GM18873 (cell line): ENCODE data around the gene PARD3.

Experiments used
- ATAC-seq: cut with Tn5 transposase; IDR thresholded peaks from one replicate; pipeline ENCODE4 v1.9.1; 2021; ENCODE audit warnings: mild to moderate bottlenecking, moderate library complexity, moderate number of reproducible peaks; ENCODE audit not compliant: unreplicated experiment, low FRiP score

Gene PARD3

DNA sequence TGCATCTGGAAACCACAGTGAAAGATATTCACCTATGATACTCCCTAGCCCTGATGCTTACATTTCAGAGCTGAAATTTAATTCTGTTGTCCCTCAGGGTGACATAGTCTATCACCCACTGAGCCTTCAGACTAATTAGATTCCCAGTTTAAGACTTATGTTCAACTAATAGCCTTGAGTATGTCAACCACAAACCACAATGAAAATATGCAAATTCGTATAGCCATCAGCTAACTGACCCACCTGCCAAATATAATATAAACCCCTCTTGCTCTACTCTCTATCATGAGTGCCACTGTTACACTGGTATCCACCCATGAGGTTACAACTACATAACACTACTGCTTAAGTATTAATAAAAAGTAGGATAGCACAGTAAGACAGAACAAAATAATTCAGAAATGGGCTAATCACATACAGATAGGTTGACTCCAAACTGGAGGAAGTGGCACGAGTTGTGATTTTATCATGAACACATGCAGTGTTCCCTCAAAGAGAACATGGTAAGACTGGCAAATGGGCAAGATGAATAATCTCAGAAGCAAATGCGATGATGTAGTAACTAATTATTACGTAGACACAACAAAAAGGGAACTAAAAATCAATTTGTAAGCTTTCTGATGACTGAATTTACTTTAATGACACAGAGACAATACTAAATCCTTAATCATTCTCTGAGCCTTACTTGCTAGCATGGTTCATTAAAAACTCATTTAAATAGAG is 290.6 kb downstream of the PARD3 start:
- peak; percentile 52 for ATAC-seq

DNA sequence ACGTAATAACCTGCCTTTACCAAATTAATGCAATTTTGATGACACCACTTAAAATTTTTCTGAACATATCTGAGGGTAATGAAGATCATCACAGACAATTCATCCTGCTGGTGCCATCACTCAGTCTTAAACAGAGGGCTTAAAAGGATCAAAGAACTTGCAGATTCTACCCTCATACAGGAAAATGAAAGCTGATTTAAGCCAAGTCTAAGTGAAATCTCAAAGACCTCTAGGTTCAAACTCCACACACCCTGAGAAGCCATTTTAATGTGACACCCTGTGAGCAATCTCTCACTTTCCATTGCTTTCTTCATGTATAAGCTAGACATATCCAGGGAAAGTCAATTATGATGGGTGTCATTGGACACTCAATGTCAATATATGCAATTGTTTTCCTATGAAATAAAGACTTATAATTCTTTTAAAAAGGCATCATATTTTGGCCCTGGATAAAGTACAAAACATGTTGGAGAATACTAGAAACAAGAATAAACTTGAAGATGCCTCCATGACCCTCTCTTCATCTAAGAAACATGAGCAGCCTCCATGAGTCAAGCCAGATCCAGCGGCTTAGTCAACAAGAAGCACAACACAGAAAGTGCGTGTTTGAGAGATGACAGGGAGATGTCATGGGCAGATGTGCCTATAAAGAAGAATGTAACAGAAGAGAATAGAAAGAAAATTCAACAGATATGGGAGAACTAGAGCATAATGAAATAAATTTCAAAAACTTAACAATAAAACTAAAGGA is 291.9 kb downstream of the PARD3 start:
- no peak for ATAC-seq

DNA sequence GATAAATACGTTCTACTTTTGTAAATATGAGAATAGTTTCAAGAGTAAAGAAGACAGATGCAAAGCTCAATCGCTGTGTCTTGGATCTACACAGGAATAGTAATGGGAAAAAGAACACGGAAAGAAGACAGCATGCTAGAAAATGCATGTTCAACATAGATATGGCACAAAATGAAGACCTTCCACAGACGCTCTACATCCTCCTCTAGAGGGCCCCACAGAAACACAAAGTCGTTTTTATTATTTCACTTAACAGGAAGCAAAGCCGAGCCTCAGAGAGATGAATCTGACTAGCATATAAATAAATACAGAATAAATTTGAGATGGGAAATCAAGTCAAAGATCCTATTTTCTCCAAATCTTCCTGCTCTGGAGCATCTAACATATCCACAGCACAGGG is 292.6 kb downstream of the PARD3 start:
- no peak for ATAC-seq

DNA sequence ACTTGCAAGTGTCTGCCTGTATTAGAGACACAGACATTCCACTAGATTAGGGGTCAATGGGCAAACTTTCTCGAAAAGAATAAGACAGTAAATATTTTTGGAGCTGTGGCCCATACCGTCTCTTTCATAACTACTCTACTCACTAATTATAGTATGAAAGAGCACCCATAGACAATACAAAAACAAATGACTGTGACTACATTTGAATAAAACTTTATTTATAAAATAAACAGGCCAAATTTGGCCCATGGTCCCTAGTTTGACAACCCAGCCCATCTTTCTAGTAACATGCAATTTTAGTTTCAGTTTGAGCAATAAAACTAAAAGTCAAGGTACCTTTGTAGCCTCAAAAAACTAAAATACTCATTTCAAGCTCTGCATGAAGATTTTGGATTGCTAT is 294.6 kb downstream of the PARD3 start:
- no peak for ATAC-seq

DNA sequence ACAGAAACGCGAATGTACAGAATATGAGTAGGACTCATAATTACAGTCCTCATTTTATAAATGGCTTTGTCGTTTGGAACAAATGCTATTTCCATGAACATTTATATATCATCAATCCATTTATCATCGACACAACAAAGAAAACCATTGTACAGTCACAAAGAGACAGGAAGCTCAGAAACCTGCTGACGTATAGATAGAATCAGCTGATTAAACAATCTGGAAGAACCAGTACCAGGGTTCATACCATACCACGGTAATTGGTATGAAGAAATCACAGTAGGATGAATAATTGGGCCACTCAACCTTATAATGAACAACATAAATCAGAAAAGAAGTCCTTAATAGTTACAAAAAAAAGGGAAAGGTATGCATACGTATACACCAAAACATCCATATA is 295.0 kb downstream of the PARD3 start:
- ATAC-seq: no peak

DNA sequence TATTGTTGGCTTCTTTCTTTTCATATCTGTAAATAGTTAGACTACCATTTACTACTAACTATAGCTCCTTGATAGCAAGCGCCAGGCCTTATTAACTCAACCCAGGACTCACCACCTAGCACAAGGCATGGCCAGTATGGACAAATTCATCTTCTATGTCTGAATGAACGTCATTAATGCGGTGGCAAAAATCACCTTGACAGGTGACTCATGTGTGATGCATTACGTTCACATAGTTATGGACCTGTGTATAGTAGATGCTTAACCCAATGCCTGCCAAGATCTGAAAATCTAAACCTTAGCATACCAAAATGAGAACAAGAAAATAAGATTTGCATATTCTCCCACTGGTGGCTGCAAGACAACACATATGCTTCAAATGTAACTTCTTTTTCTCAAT is 300.8 kb downstream of the PARD3 start:
- no peak for ATAC-seq

DNA sequence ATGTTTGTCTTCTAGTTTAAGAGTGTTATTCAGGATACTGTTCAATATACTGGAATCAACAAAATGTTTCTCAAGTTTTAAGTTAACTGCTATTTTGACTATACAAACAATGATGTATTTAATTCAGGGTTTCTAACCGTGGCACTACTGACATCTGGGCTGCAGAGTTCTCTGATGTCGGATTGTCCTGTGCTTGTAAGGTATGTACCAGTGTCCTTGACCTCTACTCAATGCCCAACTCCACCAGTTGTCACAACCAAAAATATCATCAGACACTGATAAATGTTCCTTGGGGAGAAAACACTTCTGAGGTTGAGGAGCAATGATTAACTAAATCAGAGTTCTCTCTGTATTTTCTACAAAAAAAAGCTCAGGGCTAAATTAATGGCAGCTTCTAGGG is 301.5 kb downstream of the PARD3 start:
- no peak for ATAC-seq

DNA sequence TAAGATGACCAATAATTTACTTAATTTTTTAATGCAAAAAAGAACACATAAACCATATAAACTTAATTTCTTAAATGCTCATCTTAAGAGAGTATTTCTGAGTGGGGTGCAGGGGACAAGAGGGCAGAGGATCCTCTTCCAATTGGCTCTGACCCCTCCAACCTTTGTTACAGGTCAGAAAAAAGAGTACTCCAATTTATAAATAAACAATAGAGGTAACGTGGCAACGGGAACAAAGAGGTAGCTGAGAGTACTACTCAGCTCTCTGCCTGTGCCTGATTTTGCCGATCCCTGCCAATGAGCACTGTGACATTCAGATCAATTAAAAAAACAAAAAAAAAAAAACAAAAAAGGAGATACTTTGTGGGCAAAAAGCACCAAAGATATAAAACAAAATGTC is 307.9 kb downstream of the PARD3 start:
- ATAC-seq: no peak

DNA sequence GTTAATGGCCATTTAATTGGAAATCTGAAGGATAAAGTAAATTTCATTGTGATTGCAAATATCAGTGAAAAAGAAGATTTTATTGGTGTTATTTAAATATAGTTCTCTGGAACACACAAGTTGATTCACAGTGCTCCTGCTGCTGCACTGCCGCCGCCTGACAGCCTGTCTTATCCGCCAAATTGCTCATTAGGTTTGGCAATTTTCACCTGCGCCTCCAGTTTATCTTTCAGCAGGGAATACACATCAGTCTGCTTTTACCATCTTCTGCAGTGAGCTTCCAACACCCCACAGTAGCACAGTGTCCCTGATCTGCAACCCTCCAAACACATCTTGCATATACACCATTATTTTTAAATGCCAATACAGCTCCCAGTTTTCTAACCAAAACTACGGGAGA is 308.3 kb downstream of the PARD3 start:
- ATAC-seq: no peak

DNA sequence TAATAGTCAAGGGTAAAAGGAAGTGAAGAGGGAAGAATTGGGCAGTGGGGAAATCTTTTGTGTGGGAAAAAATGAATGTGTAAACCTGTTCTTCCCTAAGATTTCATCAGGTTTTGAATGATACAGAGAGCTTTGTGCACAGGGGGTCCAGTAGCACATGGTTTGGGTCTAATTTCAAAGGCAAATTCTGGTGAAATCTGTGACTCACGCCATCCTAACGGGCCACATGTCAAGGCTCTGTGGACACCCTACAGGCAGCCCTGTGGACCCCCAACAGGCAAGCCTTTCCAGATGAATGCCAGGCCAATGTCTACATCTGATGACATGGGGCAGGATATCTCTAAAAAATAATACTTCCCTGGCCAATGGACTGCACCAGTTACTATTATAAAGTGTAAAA is 309.8 kb downstream of the PARD3 start:
- no peak for ATAC-seq

DNA sequence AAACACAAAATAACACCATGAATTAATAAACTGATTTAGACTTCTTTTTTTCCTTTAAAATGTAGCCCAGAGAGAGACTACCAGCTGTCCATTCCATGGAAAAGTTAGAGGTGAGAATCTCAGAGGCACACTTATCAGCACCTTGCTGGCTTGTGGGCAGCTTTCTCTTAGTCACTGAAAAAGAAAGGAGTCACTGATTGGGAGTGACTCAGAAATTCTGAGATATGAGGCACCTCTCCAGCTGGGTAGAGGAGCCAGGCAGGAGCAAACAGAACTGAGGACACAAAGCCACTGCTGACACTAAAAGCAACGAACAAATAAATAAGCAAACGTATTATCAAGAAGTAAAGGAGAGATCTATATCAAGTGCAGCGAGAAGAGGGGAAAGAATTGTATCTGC is 310.6 kb downstream of the PARD3 start:
- ATAC-seq: no peak

DNA sequence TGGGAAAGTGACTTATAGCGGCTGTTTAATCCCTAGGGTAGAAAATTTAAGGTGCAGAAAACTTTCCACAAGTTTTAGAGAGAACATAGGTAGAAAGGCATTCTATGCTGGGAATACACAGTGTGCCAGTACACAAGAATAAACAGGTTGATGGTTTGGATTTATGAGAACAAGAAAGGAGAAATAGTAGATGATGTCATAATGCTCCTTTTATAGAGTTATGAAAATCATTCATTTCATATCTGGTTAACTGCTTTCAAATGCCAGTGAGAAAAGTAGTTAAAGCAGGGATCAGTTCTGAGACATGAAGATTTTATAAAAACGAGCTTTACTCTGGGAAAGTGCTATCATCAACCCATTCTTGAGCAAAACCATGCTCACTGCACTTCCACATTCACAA is 311.4 kb downstream of the PARD3 start:
- no peak for ATAC-seq

DNA sequence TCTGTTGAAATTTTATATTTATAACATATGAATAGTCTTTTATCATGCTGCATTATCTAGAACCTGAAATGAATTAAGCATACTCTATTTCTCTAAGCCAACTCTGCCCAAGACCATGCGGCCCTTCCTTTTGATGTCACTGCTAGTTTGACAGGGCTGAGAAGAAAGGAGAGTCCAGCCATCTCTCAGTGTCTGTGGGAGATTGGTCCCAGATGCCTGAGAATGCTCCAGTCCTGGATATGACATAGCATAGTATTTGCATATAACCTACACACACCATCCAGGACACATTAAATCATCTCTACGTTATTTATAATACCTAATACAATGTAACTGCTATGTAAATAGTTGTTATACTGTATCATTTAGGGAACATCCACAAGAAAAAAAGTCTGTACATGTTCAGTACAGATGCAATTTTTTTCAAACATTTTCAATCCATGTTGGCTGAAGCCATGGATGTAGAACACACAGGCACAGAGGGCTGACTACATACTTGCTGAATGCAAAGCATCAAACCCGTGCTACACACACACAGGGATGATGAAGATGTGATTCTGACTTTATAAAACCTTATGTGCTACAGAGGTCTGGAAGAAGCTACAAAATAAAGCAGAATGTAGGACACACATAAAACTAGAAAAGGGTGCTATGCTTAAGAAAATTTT is 315.4 kb downstream of the PARD3 start:
- ATAC-seq: no peak

DNA sequence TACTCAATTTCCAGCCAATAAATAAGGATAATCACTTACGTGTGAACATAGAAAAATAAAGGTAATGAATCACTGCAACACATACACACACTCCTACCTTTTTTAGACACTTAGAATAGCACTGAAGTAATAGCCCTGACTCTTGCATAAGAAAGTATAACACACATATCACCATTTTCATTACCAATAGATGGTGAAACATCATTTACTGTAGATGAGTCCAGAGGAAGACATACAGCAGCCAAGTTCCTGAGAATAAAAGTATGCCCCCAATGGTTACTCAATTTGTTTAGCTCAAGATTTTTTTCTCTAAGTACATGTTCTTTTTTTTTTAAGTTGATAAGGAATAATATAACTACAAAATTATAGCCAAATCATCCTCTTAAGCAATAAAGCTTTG is 316.3 kb downstream of the PARD3 start:
- ATAC-seq: no peak

DNA sequence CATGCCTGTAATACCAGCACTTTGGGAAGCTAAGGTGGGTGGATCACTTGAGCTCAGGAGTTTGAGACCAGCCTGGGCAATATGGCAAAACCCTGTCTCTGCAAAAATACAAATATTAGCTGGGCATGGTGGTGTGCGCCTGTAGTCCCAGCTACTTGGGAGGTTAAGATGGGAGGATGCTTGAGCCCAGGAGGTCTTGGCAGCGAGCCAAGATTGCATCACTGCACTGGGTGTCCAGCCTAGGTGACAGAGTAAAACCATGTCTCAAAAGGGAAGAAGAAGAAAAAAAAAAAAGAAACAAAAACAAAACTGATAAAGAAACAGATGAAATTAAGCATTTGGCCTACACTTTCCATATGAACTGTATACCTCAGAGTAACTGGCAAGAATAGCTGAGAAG is 319.2 kb downstream of the PARD3 start:
- ATAC-seq: no peak

DNA sequence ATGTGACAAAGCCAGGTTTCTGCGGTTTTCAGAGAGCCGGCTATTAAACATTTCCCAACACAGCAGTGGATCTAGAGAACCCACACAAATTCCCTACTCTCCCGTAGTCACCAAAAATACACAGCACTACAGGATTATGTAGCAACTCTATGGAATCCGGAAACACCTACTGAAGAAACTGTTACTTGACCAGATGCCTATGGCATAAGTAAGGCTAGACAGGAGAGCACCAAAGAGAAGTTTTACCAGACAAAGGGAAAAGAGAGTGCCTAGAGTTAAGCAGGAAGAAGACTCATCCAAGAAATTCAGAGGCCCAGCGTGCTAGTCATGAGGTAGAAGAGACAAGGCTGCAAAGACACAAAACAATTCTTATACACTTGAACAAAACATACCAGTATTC is 321.1 kb downstream of the PARD3 start:
- ATAC-seq: no peak

DNA sequence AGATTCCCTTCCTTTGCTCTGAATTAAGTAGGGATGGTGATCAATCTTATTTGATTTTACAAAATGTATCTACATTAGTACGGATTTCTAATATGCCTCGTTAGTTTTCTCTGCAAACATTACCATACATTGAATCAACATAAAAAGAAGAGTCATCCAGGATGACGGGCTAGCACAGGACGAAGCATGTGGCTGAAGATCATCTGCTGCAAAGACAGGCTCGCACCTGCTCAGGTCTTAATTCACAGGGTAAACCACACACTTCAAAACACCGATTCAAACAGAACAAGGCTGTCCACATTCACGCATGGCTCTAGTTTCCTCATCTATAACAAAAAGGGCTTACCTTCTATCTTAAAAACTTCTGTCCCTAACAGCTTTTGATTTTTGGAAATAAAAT is 323.0 kb downstream of the PARD3 start:
- ATAC-seq: no peak

DNA sequence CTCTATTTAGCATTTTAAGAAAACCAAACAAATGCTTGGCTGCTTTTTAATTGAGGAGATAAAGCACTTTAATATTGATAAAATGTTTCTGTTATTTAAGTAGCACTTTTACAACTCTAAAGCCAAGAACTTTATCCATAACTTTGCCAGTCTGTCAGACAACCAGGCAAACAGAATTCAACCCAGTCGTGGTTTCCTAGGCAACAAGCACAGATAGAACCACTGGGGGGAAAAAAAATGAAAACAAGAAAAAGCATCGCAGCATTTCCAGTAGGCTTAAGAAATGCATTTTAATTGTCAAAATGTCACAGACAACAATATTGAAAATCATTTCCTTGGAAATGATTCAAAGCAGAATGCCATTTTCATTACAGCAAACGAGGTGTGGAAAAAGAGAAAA is 323.4 kb downstream of the PARD3 start:
- no peak for ATAC-seq

DNA sequence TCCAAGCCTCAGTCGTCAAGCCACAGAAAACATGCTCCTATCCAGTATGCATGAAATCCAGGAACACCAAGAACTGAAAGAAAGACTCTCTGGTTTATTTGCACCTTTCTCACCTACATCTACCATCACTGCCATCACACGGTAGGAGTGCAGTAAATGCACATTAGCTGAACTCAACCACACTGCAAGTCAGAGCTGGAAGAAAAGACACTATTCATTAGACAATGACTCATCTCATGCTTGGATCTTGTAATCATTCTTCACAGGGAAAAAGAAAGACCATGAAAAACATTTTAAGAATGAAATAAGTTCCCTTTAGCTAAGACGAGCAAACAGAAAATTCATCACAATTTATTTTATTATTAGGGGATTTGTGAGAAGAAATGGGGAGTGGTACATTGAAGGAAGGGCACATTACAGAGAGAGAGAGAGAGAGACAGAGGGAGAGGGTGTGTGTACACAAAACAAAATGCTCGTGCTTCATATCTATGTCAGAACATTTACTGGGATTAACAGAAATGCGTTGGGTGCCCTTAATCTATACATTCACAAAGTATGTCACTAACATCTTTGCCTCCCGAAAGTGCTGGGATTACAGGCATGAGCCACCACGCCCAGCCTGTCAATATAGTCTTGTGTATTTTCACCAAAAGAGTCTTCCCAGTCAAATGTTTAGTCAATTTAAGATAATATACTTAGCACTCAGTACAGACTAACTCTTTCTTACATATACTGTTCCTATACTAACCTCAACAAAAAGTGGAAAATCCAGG is 324.9 kb downstream of the PARD3 start:
- ATAC-seq: no peak

DNA sequence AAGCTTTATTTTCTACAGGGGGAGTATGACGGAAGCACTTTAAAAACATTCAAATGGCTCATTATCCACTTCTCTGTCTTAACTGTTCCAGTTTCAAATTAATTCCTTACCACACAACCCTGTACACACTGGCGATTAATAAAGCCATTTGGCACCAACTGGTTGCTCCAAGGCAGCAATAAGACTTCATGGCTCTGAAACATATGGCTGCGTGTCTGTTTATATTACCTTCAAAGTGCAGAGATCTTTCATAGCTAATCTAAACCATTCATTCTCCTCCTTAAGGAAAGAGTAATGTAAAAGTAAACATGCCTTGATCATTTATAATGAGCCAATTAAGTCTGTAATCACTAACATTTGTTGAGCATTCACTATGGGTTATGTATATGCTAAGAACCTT is 325.7 kb downstream of the PARD3 start:
- ATAC-seq: no peak
